ENCODE measurements around the gene SAMD14.

The SAMD14 gene

GRCh38 chr17:50146927-50147665 lies 17.1 kb upstream of the SAMD14 start:
- DNase-seq, result no peak

- DNase-seq, result no peak
Observed at GRCh38 chr17:50146230-50146926, 16.4 kb upstream of the SAMD14 start.

- no peak for DNase-seq
Observed at GRCh38 chr17:50145532-50146229, 15.7 kb upstream of the SAMD14 start.

GRCh38 chr17:50144845-50145531 lies 15.0 kb upstream of the SAMD14 start:
- no peak for DNase-seq

GRCh38 chr17:50144355-50144754 lies 14.4 kb upstream of the SAMD14 start:
- DNase-seq, result no peak

GRCh38 chr17:50143461-50144176 lies 13.7 kb upstream of the SAMD14 start:
- DNase-seq, result no peak

GRCh38 chr17:50141745-50142110 lies 11.8 kb upstream of the SAMD14 start:
- no peak for DNase-seq

- no peak for DNase-seq
Observed at GRCh38 chr17:50141026-50141744, 11.2 kb upstream of the SAMD14 start.

- DNase-seq, result peak; percentile 22
Observed at GRCh38 chr17:50139950-50140885, 10.3 kb upstream of the SAMD14 start.

- DNase-seq, result no peak
Observed at GRCh38 chr17:50139185-50139783, 9.3 kb upstream of the SAMD14 start.

- DNase-seq, result no peak
Observed at GRCh38 chr17:50137042-50137441, 7.1 kb upstream of the SAMD14 start.

- no peak for DNase-seq
Observed at GRCh38 chr17:50136096-50136687, 6.2 kb upstream of the SAMD14 start.

- DNase-seq, result no peak
Observed at GRCh38 chr17:50135316-50136095, 5.5 kb upstream of the SAMD14 start.

GRCh38 chr17:50134206-50135110 lies 4.5 kb upstream of the SAMD14 start:
- no peak for DNase-seq

- DNase-seq, result no peak
Observed at GRCh38 chr17:50133769-50134099, 3.8 kb upstream of the SAMD14 start.

GRCh38 chr17:50133028-50133768 lies 3.2 kb upstream of the SAMD14 start:
- no peak for DNase-seq

- no peak for DNase-seq
Observed at GRCh38 chr17:50132104-50132794, 2.3 kb upstream of the SAMD14 start.

Measured in NCI-H748 treated with DMSO at 0.1 percent for 48 hours (cell line).